GM12878 (cell line): ENCODE measurements around the gene MARCHF6.

Experiments used
- BHLHE40 ChIP-seq, 2 experiments: fragments of 450-650 bp in 1 of 2; IDR thresholded peaks; 2 replicates each; pipeline ENCODE4 v1.6.1; 2011 to 2017; ENCODE audit warnings: low read depth in 2 of 2, borderline replicate concordance in 1 of 2, improper control_type of control experiment in 1 of 2, low read length in 1 of 2, mild to moderate bottlenecking in 1 of 2
- CTCF ChIP-seq, 3 experiments: IDR thresholded peaks in 2 of 3; conservative IDR thresholded peaks in 1 of 3; 2 replicates each; pipeline ENCODE4 v1.5.1; 2011; ENCODE audit warnings: low read depth in 3 of 3, low read length in 3 of 3, mild to moderate bottlenecking in 3 of 3, control low read depth in 2 of 3, moderate library complexity in 2 of 3, inconsistent platforms in 1 of 3, mixed read lengths in 1 of 3; ENCODE audit not compliant: control insufficient read depth in 2 of 3, insufficient read depth in 1 of 3; ENCODE audit errors: extremely low read depth in 1 of 3
- HDGF ChIP-seq: fragments of 450-650 bp; IDR thresholded peaks from 2 replicates; pipeline ENCODE4 v1.6.1; 2016; ENCODE audit warnings: antibody characterized with exemption
- MAX ChIP-seq: IDR thresholded peaks from 2 replicates; pipeline ENCODE4 v1.6.1; 2012; ENCODE audit warnings: low read depth, low read length, improper control_type of control experiment
- POLR2A ChIP-seq: IDR thresholded peaks from 2 replicates; pipeline ENCODE4 v1.6.1; 2011; ENCODE audit warnings: low read depth, mild to moderate bottlenecking, low read length
- POLR2AphosphoS5 ChIP-seq: IDR thresholded peaks from 2 replicates; pipeline ENCODE4 v1.6.1; 2011; ENCODE audit warnings: mild to moderate bottlenecking, low read length, inconsistent platforms
- RELA ChIP-seq: fragments of 450-650 bp; IDR thresholded peaks from 2 replicates; pipeline ENCODE4 v1.8.0; 2014; ENCODE audit warnings: borderline replicate concordance; ENCODE audit not compliant: partially characterized antibody
- REST ChIP-seq: IDR thresholded peaks from 2 replicates; pipeline ENCODE4 v1.6.1; 2012; ENCODE audit warnings: mild to moderate bottlenecking, low read depth, low read length
- SMARCA5 ChIP-seq: fragments of 450-650 bp; IDR thresholded peaks from 2 replicates; pipeline ENCODE4 v1.6.1; 2017; ENCODE audit warnings: mild to moderate bottlenecking
- TAF1 ChIP-seq: IDR thresholded peaks from 2 replicates; pipeline ENCODE4 v1.6.1; 2011; ENCODE audit warnings: mild to moderate bottlenecking, low read depth, low read length, borderline replicate concordance
- ZNF274 ChIP-seq: IDR thresholded peaks from one replicate; pipeline ENCODE4 v1.8.0; 2011; ENCODE audit not compliant: insufficient read length, insufficient read depth
- TF ChIP-seq, protein P1 (sequence below): IDR thresholded peaks from 2 replicates; pipeline ENCODE4 v1.6.1; 2011; ENCODE audit warnings: borderline replicate concordance, low read depth, mild to moderate bottlenecking, moderate library complexity, mixed read lengths, low read length; ENCODE audit not compliant: insufficient read depth; ENCODE audit errors: extremely low read length
- TF ChIP-seq, protein P2 (sequence below): IDR thresholded peaks from 2 replicates; pipeline ENCODE4 v1.6.1; 2011; ENCODE audit warnings: mild to moderate bottlenecking, low read depth, low read length, moderate library complexity; ENCODE audit not compliant: insufficient replicate concordance
- TF ChIP-seq, protein P3 (sequence below): IDR thresholded peaks from 2 replicates; pipeline ENCODE4 v1.6.1; 2011; ENCODE audit warnings: low read depth, mild to moderate bottlenecking, low read length, moderate library complexity, borderline replicate concordance; ENCODE audit errors: extremely low read depth

GRCh38 chr5:10391130-10391529, 37.6 kb downstream of the MARCHF6 start:
- no peak for TF ChIP-seq POLR2AphosphoS5
- TF ChIP-seq BHLHE40 (IDR thresholded peaks at IDR 0.05; ENCODE audit: borderline replicate concordance in 1 of 2, low read depth in 2 of 2, low read length in 1 of 2) = no peak
- no peak for TF ChIP-seq REST
- TF ChIP-seq POLR2A = no peak
- TF ChIP-seq HDGF = no peak
- TF ChIP-seq, protein P1, sequence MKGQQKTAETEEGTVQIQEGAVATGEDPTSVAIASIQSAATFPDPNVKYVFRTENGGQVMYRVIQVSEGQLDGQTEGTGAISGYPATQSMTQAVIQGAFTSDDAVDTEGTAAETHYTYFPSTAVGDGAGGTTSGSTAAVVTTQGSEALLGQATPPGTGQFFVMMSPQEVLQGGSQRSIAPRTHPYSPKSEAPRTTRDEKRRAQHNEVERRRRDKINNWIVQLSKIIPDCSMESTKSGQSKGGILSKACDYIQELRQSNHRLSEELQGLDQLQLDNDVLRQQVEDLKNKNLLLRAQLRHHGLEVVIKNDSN = no peak
- TF ChIP-seq, protein P2, sequence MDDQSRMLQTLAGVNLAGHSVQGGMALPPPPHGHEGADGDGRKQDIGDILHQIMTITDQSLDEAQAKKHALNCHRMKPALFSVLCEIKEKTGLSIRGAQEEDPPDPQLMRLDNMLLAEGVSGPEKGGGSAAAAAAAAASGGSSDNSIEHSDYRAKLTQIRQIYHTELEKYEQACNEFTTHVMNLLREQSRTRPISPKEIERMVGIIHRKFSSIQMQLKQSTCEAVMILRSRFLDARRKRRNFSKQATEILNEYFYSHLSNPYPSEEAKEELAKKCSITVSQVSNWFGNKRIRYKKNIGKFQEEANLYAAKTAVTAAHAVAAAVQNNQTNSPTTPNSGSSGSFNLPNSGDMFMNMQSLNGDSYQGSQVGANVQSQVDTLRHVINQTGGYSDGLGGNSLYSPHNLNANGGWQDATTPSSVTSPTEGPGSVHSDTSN = no peak
- TF ChIP-seq CTCF (IDR thresholded peaks at IDR 0.05 in 2 of 3, conservative IDR thresholded peaks at IDR 0.05 in 1 of 3; ENCODE audit: control insufficient read depth in 2 of 3, extremely low read depth in 1 of 3, insufficient read depth in 1 of 3, low read depth in 3 of 3, low read length in 3 of 3) = no peak
- TF ChIP-seq, protein P3, sequence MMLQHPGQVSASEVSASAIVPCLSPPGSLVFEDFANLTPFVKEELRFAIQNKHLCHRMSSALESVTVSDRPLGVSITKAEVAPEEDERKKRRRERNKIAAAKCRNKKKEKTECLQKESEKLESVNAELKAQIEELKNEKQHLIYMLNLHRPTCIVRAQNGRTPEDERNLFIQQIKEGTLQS = no peak
- TF ChIP-seq SMARCA5 = no peak
- no peak for TF ChIP-seq ZNF274
- no peak for TF ChIP-seq TAF1
- no peak for TF ChIP-seq MAX
- no peak for TF ChIP-seq RELA
